Heart right ventricle (tissue), 16 donors: ENCODE results near the gene PUSL1. TPM values are rescaled to one million over a fixed set of nuclear protein-coding genes. Genes with fewer than 3 reads are reported as not detected.

ENCODE experiments used
- ATAC-seq, 8 donors: fragments of 200-7000 bp; cut with Tn5 transposase; one replicate each; pipeline ENCODE4 v1.9.1; 2020; ENCODE audit warnings: mild to moderate bottlenecking in 8 of 8, moderate library complexity in 8 of 8, moderate number of reproducible peaks in 1 of 8
- DNase-seq, 2 donors: peaks; one replicate each; pipeline ENCODE4 v3.0.0-alpha.2; 2020
- H3K27ac ChIP-seq, 10 donors: fragments of 200-600 bp; sonication (generic) in 2 of 10; one replicate each; pipeline versions ENCODE4 v1.5.0 to v1.8.0; 2020 to 2022; ENCODE audit warnings: mild to moderate bottlenecking in 3 of 10
- H3K27me3 ChIP-seq, 7 donors: fragments of 200-600 bp; one replicate each; pipeline ENCODE4 v1.8.0; 2021 to 2022; ENCODE audit warnings: mild to moderate bottlenecking in 2 of 7
- H3K36me3 ChIP-seq, 9 donors: fragments of 200-600 bp; sonication (generic) in 1 of 9; one replicate each; pipeline versions ENCODE4 v1.5.0 to v1.8.0; 2020 to 2022; ENCODE audit warnings: mild to moderate bottlenecking in 2 of 9
- H3K4me1 ChIP-seq, 9 donors: fragments of 200-600 bp; sonication (generic) in 1 of 9; one replicate each; pipeline versions ENCODE4 v1.5.0 to v1.8.0; 2020 to 2022; ENCODE audit warnings: mild to moderate bottlenecking in 4 of 9
- H3K4me3 ChIP-seq, 10 donors: fragments of 200-600 bp; sonication (generic) in 2 of 10; one replicate each; pipeline versions ENCODE4 v1.5.0 to v1.8.0; 2020 to 2022; ENCODE audit warnings: mild to moderate bottlenecking in 7 of 10, moderate library complexity in 2 of 10
- H3K9me3 ChIP-seq, 11 donors: fragments of 200-600 bp in 10 of 11; sonication (generic) in 2 of 11; one replicate each; pipeline versions ENCODE4 v1.5.0 to v1.8.0; 2013 to 2022; ENCODE audit warnings: mild to moderate bottlenecking in 2 of 11, control low read depth in 1 of 11, moderate library complexity in 1 of 11
- WGBS, 2 donors: extraction: QIAGEN DNeasy Blood & Tissue Kit; methylation state at CpG; one replicate each; pipeline ENCODE4 v1.1.7; 2013; ENCODE audit warnings: inconsistent platforms in 1 of 2; 5-methylcytosine and 5-hydroxymethylcytosine counted together
- intact Hi-C, 10 donors: fragments of 100-400 bp; cut with DNase I; formaldehyde crosslinking; loops; one replicate each; pipeline versions ENCODE4 v1.11.1 to v1.14.2; 2022
- polyA plus RNA-seq, 2 donors: library from polyadenylated mRNA; stranded (reverse); fragments of 200-250 nt; gene quantifications; one replicate each; pipeline ENCODE4 v1.2.3, GENCODE V29; 2013
- total RNA-seq, 10 donors: library from RNA; stranded (reverse); fragmentation: NEBNext Ultra II Directional in 3 of 10; extraction: Animal tissue kit (Norgen Biotek cat#: 25700) in 3 of 10; gene quantifications; one replicate each; pipeline versions ENCODE4 v1.2.1 to v1.2.4, GENCODE V29; 2021 to 2023
- TF ChIP-seq, protein P1 (sequence below), 9 donors: fragments of 200-600 bp; sonication (generic) in 2 of 9; IDR thresholded peaks; one replicate each; pipeline versions ENCODE4 v1.5.0 to v1.8.0; 2021 to 2022; ENCODE audit warnings: antibody characterized with exemption in 9 of 9, mild to moderate bottlenecking in 5 of 9, moderate library complexity in 1 of 9
- donor health status: Arrhythmogenic right ventricular cardiomyopathy.
- donor health status: ischemic (EF 13 %, LVEDD 7.1; RV severe dilation, severe dysfunction).
- donor health status: healthy with polysubstance abuse.
- donor health status: DM: no; HTN: yes; CAD: no.
- donor health status: DM: no; HTN: no; CAD: no.
- donor health status: ischemic (EF 25% LVEDD 6.9; RV normal size, moderate dysfunction).
- donor health status: ischemic (EF 25% LVEDD 5.7; RV mildly dilated, moderate dysfunction).
- donor health status: healthy.
- donor health status: DM: yes; HTN: yes; CAD: no.
- donor health status: Ischemic cardiomyopathy.
- donor health status: ischemic (EF 35%, LVEDD 5.7; RV mildly dilated, moderate dysfunction).
- donor health status: nonischemic (EF 11% LVEDD 7.7; RV severe dilation, severe dysfunction).
- donor health status: DM: yes; HTN: yes; CAD: no.
- donor health status: PGD.
- donor health status: ischemic (EF 29% LVEDD 5.4; RV normal size, mild dysfunction).
- donor health status: nonischemic (EF 23%, LVEDD 6.1; RV moderate dilation, normal function).

PUSL1 gene
- total and polyA plus RNA-seq, 12 donors, result 5.6 to 17.8 (median 9.1) TPM

DNA sequence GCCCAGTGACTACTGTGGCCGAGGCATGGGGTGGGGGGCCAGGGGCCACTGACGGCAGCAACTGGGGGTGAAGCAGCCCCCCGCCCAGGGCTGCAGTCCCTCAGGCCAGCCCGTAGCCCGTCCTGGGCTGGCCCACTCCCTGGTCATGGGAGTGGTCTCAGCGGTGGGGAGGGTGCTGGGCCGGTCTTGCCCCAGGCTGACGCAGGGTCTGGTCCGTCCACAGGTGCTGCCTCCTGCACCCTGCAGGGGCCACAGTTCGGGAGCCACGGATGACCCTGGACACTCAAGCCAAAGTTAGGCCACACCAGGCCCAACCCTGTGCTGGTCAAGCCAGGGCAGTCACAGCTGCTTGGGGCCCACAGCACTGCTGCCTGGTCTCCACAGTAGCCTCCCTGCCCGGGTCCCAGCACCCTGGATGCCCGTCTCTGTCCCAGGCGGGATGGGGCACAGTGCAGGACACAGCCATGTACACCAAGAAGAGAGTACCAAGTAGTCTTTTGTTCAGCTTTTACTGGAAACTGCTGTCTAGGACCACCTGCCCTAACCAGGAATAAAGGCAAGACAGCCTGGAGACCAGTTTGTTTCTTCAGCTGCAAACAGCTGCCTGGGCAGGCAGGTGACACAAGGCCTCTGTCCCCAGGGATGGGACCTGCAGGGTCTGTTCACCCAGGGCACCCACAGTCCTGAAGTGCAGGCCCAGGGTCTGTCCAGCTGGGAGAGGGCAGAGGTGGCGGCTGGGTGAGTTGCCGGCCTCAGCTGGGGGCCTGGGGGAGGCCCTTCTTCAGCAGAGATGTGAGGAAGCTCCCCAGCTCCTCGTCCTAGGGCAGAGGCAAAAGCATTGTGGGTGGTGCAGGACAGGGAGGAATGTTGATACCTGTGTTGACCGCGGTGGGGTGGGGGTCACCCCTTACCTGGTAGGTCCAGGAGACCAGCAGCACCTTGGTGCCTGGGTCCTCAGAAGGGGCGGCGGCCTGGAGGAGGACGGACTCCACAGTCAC lies 3.0 kb downstream of the PUSL1 start:
- 91 to 93% methylated on average over 22 of the region's 22 CpGs for WGBS, 2 donors
- no peak overlapping the region for H3K4me3 ChIP-seq
- intact Hi-C loops, result no loop called here
- H3K27ac ChIP-seq, result no peak overlapping the region
- DNase-seq (no peak), ATAC-seq (no peak)
- TF ChIP-seq, protein P1, sequence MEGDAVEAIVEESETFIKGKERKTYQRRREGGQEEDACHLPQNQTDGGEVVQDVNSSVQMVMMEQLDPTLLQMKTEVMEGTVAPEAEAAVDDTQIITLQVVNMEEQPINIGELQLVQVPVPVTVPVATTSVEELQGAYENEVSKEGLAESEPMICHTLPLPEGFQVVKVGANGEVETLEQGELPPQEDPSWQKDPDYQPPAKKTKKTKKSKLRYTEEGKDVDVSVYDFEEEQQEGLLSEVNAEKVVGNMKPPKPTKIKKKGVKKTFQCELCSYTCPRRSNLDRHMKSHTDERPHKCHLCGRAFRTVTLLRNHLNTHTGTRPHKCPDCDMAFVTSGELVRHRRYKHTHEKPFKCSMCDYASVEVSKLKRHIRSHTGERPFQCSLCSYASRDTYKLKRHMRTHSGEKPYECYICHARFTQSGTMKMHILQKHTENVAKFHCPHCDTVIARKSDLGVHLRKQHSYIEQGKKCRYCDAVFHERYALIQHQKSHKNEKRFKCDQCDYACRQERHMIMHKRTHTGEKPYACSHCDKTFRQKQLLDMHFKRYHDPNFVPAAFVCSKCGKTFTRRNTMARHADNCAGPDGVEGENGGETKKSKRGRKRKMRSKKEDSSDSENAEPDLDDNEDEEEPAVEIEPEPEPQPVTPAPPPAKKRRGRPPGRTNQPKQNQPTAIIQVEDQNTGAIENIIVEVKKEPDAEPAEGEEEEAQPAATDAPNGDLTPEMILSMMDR (IDR thresholded peaks at IDR 0.05), result no peak
- H3K9me3 ChIP-seq, result no peaks in the 10 kb centered on the region
- H3K27me3 ChIP-seq, result no peaks in the 10 kb centered on the region
- H3K4me1 ChIP-seq, result peaks cover 9 to 26% (median 24%) of the 10 kb centered on the region in 9 donors
- H3K36me3 ChIP-seq, result peaks cover 4 to 63% (median 37%) of the 10 kb centered on the region in 9 donors

DNA sequence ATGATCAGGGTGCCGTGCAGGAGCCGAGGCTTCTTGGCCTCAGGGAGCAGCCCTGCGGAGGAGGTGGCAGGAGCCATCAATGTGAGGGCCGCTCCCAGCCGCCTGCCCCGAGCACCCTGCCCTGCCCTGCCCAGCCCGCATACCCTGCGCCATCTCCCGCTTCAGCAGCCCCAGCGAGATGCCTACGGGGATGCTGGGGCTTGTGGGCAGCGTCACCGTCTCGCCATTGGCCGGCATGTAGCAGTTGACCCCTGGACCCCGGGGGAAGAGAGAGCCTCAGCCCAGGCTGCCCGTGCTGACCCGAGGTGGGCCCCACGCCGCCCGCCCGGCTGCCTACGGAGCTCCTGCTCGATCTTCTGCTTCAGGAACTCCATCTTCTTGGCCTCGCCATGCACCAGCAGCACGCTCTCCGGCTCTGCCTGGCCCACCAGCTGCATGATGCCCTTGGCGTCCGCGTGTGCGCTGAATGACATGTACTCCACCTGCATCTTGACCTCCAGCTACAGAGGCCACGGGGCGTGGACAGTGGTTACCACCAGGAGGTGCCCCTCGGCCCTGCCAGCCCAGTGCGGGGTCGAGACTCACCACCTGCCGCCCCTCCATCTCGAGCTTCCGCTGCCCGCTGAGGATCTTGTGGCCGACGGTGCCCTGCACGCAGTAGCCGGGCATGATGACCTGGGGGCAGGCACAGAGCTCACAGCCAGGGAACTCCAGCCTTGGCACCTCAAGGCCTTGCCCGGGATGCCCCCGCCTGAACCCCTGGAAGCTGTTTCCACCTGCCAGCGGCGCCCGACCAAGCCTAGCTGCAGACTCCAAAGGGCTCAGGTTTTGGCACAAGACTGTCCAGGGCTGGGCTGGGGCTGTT lies 4.3 kb downstream of the PUSL1 start:
- H3K36me3 ChIP-seq, result peaks cover 4 to 76% (median 37%) of the 10 kb centered on the region in 9 donors
- no peaks in the 10 kb centered on the region for H3K9me3 ChIP-seq
- H3K27me3 ChIP-seq, result no peaks in the 10 kb centered on the region
- WGBS, 2 donors, result 93 to 95% methylated on average over 49 of the region's 49 CpGs
- peaks cover 4 to 22% (median 16%) of the 10 kb centered on the region in 9 donors for H3K4me1 ChIP-seq
- H3K27ac ChIP-seq, result no peak overlapping the region
- DNase-seq (no peak), ATAC-seq (no peak)
- H3K4me3 ChIP-seq, result no peak overlapping the region
- intact Hi-C loops, result no loop called here
- TF ChIP-seq, protein P1 (IDR thresholded peaks at IDR 0.05), result no peak

GRCh38 chr1:1313500-1314236 lies 5.3 kb downstream of the PUSL1 start:
- intact Hi-C loops, result no loop called here
- Histone ChIP-seq H3K9me3 (no peaks in the 10 kb centered on the region), H3K27ac (no peak overlapping the region), H3K27me3 (no peaks in the 10 kb centered on the region), H3K4me3 (no peak overlapping the region), H3K36me3 (peaks cover 4 to 85% (median 37%) of the 10 kb centered on the region in 9 donors), H3K4me1 (peaks cover 4 to 31% (median 23%) of the 10 kb centered on the region in 9 donors)
- TF ChIP-seq, protein P1 (IDR thresholded peaks at IDR 0.05), result no peak
- ATAC-seq, result no peak
- 89 to 92% methylated on average over 37 of the region's 37 CpGs for WGBS, 2 donors
- no peak for DNase-seq

DNA sequence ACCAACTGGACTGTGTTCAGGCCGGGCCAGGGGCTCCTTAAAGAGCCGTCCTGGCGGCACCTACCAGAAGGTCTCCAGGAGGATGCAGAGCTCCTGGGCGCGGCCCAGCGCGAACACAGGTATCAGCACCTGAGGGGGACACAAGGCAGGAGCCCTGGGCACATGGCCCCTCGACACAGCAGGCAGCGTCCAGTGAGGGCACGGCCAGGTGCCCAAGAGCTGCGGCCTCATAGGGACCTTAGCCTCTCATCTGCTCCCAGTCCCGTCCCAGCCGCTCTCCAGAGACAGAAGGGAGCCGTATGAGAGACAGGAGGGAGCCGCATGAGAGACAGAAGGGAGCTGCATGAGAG lies 5.8 kb downstream of the PUSL1 start:
- no peak overlapping the region for H3K4me3 ChIP-seq
- no peaks in the 10 kb centered on the region for H3K27me3 ChIP-seq
- H3K9me3 ChIP-seq, result no peaks in the 10 kb centered on the region
- H3K27ac ChIP-seq, result no peak overlapping the region
- DNase-seq (no peak), ATAC-seq (no peak)
- H3K36me3 ChIP-seq, result peaks cover 4 to 90% (median 42%) of the 10 kb centered on the region in 9 donors
- WGBS, 2 donors, result 92 to 94% methylated on average over 15 of the region's 15 CpGs
- TF ChIP-seq, protein P1 (IDR thresholded peaks at IDR 0.05), result no peak
- H3K4me1 ChIP-seq, result peaks cover 2 to 29% (median 17%) of the 10 kb centered on the region in 9 donors
- intact Hi-C loops, result no loop called here
